Measurements from ENCODE around the gene TMEM167B.
"Not testable (repeated sequence)": the region's sequence is repeated elsewhere in the genome, so short reads cannot be mapped to it uniquely, and the experiment has no call there.

Gene TMEM167B

GRCh38 chr1:109090196-109091077, at the start of gene TMEM167B:
TSS of gene TMEM167B (plus strand) at chr1:109090764. CDS start at chr1:109090873, 109 bp downstream.
- peak; percentile 96 for DNase-seq (ENCODE audit: low read depth)

DNA sequence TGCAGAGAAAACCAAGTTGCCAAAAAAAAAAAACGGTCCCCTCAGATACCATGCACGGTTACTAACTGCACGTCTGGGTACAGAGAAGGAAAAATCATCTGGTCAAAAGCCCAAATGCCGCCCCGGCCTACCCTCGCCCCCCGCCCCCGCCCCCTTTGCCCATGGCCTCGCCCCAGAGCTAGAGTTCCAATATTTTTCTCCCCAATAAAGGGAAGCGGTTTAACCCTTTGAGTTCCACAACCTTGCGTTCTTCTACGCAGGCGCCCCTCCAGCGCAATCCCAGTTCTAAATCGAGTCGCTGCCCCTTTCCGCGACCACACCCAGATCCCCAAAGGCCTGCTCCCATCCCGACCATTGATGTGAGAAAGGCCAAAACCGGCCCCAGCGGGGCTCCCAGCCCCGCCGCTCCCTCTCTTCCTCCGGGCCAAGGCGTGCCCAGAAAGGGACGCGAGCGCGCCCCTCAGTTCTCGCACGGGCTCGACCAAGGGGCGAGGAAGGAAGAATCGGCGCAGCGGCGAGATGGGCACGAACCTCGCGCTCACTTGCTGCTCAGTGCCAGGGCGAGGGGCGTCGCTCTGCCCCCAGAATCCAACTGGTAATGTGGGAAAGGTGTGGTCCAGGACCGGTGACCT, 49.5 kb upstream of the TMEM167B start:
- DNase-seq (ENCODE audit: low read depth) = peak; percentile 16

DNA sequence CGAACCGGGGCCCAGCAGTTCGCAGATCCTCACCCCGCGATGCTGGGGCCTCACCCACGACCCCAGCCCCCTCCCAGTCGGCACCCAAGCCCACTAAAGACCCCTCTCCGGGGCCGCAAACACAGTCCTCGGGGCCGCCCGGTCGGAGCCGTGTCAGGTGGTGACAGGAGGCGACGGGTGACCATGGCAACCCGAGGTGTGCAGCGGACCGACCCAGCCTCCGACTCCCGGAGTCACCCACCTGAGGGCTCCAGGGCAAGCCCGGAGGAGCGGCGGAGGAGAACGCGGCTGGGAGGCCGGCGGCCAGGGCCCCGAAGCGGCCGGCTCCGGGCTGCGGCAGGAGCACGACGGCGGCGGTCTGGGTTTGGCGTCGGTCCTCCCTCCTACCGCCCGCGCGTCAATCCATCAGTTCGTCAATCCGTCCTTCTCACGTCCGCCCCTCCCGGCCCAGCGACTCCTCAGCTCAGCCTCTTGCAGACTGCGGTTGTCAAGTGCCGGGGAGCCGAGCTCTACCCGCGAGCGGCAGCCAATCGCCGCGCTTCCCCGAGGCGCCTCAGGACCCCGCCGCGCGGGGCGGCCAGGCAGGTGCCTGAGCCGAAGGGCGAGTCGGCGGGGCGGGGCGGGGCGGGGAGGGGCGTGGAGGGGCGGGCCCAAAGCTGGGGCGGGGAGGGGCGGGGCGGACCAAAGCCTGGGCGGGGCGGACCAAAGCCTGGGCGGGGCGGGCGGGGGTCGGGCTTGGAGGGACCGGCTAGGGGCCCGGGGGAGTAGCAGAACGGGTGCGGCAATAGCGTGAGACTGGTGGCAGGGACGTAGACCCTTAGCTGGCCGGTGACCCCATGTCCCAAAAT, 48.7 kb upstream of the TMEM167B start, which contains the start of gene WDR47:
TSS of gene WDR47 (minus strand) at position 482 of the 848 bp plus-strand sequence. CDS start 18,590 bp downstream, outside the sequence.
- DNase-seq (ENCODE audit: low read depth) = peak; percentile 94

- no peak for DNase-seq (ENCODE audit: low read depth)
These were observed 45.0 kb upstream of the TMEM167B start for GRCh38 chr1:109045595-109045994.

DNA sequence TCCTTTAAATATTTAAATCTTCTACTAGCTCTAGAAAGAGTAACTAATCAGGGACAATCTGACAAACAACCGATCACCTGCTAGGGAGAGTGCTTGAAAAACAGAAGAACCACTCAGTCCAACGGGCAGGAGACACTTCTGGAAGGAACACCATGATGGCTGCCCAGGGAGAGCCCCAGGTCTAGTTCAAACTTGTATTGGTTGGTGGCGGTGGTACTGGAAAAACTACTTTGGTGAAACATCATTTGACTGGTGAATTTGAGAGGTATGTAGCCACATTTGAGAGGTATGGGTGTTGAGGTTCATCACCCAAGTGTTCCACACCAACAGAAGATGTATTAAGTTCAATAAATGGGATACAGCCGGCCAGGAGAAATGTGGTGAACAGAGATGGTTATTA, 43.9 kb upstream of the TMEM167B start:
- DNase-seq (ENCODE audit: low read depth) = no peak

DNA sequence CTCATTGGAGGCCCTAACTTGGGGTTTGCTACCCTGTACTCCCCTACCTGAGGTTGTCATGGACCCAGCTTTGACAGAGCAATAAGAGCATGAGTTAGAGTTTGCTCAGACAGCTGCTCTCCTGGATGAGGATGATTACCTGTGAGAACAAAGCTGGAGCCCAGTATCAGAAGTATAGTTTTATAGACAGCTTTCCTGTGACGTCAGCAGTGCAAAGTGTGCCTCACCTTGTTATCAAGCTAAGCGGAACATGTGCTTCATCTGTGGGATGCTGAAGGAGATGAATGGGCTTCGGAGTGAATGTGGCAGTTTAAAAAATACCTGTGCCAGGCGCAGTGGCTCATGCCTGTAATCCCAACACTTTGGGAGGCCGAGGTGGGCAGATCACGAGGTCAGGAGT, 43.2 kb upstream of the TMEM167B start:
- DNase-seq (ENCODE audit: low read depth) = no peak

- no peak for DNase-seq (ENCODE audit: low read depth)
These were observed 42.2 kb upstream of the TMEM167B start for GRCh38 chr1:109048335-109048734.

- DNase-seq (ENCODE audit: low read depth) = no peak
These were observed 40.2 kb upstream of the TMEM167B start for GRCh38 chr1:109050228-109050995.

GRCh38 chr1:109052145-109052544, 38.4 kb upstream of the TMEM167B start:
- DNase-seq (ENCODE audit: low read depth) = not testable (repeated sequence)

GRCh38 chr1:109056064-109056463, 34.5 kb upstream of the TMEM167B start:
- no peak for DNase-seq (ENCODE audit: low read depth)

DNA sequence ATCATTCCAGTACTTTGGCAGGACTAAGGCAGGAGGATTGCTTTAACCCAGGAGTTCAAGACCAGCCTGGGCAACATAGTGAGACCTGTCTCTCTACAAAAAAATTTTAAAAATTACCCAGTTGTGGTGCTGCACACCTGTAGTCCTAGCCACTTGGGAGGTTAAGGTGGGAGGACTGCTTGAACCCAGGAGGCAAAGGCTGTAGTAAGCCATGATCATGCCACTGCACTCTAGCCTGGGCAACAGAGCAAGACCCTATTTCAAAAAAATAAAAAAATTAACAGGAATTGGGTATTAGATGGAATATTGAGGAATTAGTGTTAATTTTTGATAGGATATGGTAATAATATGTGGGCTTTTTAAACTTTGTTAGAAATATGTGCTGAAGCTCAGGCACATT, 31.5 kb upstream of the TMEM167B start:
- no peak for DNase-seq (ENCODE audit: low read depth)

DNA sequence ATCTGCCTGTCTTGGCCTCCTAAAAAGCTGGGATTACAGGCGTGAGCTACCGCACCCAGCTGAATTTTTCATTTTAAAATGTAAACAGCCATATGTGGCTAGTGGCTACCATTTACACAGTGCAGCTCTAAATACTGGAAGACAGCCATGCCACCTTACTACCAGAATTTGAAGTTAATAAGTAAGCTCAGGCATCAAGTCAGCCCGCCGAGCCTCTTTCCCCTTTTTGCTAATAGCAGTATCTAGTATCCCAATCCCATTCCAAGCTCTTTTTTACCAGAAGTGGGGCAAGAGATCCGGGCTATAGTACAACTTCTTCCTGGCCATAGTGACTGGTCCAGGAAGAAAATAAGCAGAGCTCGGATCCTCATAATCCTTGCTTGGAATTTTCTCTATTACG, 29.9 kb upstream of the TMEM167B start:
- DNase-seq (ENCODE audit: low read depth) = no peak

DNA sequence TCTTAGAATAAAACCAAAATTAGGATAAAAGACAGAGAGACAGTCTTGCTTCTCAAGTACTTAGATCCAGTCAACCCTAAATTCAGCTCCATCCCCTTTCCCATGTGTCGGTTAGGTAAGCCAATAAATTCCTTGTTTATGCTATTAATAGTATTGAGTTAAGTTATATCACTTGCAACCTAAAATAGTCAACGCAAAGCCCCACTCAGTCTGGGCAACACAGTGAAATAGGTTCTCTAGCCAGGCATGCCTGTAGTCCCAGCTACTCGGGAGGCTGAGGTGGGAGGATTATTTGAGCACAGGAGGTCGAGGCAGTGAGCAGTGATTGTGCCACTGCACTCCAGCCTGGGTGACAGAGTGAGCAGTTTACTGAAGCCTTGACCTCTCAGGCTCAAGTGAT, 29.4 kb upstream of the TMEM167B start:
- DNase-seq (ENCODE audit: low read depth) = no peak

- no peak for DNase-seq (ENCODE audit: low read depth)
These were observed 25.4 kb upstream of the TMEM167B start for GRCh38 chr1:109065137-109065536.

GRCh38 chr1:109067883-109068282, 22.7 kb upstream of the TMEM167B start:
- no peak for DNase-seq (ENCODE audit: low read depth)

GRCh38 chr1:109069294-109069693, 21.3 kb upstream of the TMEM167B start:
- DNase-seq (ENCODE audit: low read depth) = no peak

DNA sequence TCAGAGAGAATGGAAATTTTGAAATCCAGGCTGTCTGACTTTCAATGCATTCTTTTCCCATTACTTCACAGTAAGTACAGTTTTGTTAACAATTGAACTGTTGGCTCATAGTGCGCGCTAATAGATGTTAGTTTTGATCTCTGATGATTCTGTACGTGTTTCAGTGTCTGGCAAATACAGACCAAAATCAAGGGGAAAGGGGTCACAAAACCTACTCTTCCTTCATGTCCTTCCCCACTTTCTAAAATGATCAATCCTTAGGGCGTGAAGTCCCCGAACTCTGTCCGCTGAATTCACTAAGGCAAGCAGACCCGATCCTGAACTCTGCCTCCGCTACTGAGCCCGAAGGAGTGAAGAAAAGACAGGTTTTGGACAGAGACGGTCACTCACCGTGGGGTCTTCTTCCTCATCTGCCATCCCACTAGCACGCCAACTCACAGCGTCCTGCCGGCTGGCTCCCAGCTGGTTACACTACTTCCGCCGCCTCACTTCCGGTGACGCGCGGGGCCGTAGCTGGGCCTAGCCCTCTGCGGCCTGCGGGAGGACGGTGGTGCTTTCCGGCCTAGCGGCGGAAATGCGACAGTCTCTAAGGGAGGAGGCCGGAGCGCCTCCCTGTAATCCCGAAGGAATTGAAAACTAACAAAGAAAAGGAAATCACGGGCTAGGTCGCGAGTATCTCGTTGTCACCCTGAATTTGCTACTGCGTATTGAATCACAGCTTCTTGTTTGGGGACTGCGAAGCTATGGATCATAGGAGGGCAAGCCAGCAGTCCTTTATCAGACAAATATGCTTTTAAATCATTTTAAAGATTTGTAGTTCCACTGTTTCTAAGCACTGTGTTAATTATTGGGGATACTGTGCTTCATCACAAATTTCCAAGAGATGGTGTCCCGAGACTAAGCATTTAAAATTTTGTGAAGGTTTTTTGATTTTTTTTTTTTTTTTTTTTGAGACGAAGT, 14.8 kb upstream of the TMEM167B start, which contains the start of gene TAF13:
TSS of gene TAF13 (minus strand) at position 473 of the 960 bp plus-strand sequence. CDS start at position 417, 56 bp downstream.
- peak; percentile 98 for DNase-seq (ENCODE audit: low read depth)

DNA sequence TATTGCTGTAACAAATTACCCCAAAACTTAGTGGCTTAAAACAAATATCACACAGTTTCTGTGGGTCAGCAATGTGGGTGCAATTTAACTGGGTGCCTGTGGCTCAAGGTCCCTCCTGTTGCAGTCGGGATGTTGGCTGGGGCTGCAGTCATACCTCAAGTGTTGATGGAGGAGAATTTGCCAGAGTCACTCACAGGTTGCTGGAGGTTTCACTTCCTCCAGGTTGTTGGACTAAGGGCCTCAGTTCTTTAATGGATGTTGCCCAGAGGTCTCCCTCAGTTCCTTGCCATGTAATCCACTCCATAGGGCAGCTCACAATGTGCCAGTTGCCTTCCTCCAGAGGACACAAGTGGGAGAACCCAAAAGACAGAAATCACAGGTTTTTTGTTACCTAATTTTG, 12.2 kb upstream of the TMEM167B start:
- DNase-seq (ENCODE audit: low read depth) = no peak

DNA sequence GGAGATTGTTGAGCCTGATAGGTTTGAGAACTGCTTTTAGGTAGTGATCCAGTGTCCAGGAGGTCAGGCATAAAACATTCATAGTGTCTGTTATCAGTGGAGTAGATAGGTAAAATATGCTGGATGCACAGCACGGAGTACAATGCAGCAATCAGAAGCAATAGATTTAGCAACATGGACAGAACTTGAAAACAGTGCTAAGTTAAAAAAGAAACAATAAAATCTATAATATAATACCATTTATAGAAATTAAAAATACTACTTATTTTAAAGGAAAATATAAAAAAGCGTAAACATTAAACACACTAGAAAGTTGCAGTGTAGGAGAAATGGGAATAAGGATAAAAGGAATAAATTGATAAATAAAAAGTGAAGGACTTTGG, 11.3 kb upstream of the TMEM167B start:
- DNase-seq (ENCODE audit: low read depth) = no peak

DNA sequence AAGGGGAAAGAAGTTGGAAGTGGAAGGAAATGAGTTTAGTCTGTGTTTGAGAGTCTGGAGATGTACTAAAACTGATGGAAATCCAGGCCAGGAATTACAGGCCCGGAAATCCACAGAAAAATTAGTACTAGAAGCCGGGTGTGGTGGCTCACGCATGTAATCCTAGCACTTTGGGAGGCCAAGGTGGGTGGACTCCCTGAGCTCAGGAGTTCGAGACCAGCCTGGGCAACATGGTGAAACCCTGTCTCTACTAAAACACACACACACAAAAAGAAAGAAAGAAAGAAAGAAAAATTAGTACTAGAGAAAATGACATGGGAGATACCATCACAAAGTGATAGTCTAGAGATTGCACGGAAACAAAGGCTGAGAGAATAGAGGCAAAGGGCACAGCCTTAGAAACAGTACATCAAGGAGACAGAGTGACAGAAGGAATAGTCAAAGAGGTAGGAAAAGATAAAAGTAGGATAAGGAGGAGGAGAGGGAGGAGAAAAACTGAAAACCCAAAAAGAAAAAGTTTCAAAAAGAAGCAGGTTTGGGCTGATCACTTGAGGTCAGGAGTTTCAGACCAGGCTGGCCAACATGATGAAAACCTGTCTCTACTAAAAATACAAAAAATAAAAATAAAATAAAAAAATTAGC, 10.0 kb upstream of the TMEM167B start:
- no peak for DNase-seq (ENCODE audit: low read depth)

Data from fibroblast of gingiva (primary cell).